Pancreas (tissue), 10 donors: Measurements from ENCODE around the gene ZBTB44. TPM values are rescaled to one million over a fixed set of nuclear protein-coding genes. Genes with fewer than 3 reads are reported as not detected.
A peak's percentile ranks its signal among the peaks of the same experiment; 100 is the strongest.

ENCODE experiments used
- ATAC-seq, 4 donors: fragments of 200-7000 bp; cut with Tn5 transposase; one replicate each; pipeline versions ENCODE4 v1.8.0 to v1.9.1; 2020; ENCODE audit warnings: mild to moderate bottlenecking in 4 of 4, moderate library complexity in 4 of 4
- DNase-seq, 6 donors: peaks; one replicate each; pipeline ENCODE4 v3.0.0-alpha.2; 2020
- FAIRE-seq: peaks from 2 replicates; lab custom pipeline; 2012; peaks lifted over from hg19 to GRCh38; lab: Jason Lieb, UNC
- H3K27ac ChIP-seq, 4 donors: fragments of 200-600 bp; sonication (generic); 1 replicate in 3 of 4; 2 replicates in 1 of 4; pipeline versions ENCODE4 v1.5.0 to v1.8.0; 2020
- H3K27me3 ChIP-seq, 4 donors: fragments of 200-600 bp; one replicate each; pipeline ENCODE4 v1.8.0; 2021
- H3K36me3 ChIP-seq, 3 donors: fragments of 200-600 bp; sonication (generic) in 1 of 3; one replicate each; pipeline versions ENCODE4 v1.5.0 to v1.8.0; 2020 to 2021
- H3K4me1 ChIP-seq, 3 donors: fragments of 200-600 bp; one replicate each; pipeline ENCODE4 v1.8.0; 2021
- H3K4me3 ChIP-seq, 4 donors: fragments of 200-600 bp; sonication (generic) in 2 of 4; one replicate each; pipeline versions ENCODE4 v1.5.0 to v1.8.0; 2020 to 2021
- H3K9me3 ChIP-seq, 4 donors: fragments of 200-600 bp; one replicate each; pipeline ENCODE4 v1.8.0; 2021
- WGBS, 2 donors: extraction: QIAGEN DNeasy Blood & Tissue Kit; methylation state at CpG; one replicate each; pipeline ENCODE4 v1.1.7; 2013; 5-methylcytosine and 5-hydroxymethylcytosine counted together
- intact Hi-C, 3 donors: fragments of 100-400 bp; cut with DNase I; formaldehyde crosslinking; loops; one replicate each; pipeline versions ENCODE4 v1.11.1 to v1.14.2; 2022
- polyA plus RNA-seq, 2 donors: library from polyadenylated mRNA; stranded (reverse); fragments of 200-250 nt; gene quantifications; one replicate each; pipeline ENCODE4 v1.2.3, GENCODE V29; 2013
- total RNA-seq, 6 donors: library from RNA; stranded (reverse); fragmentation: NEBNext Ultra II Directional in 4 of 6; extraction: Animal tissue kit (Norgen Biotek cat#: 25700) in 4 of 6; gene quantifications; one replicate each; pipeline versions ENCODE4 v1.2.1 to v1.2.4, GENCODE V29; 2021 to 2023
- TF ChIP-seq, protein P1 (sequence below), 4 donors: fragments of 200-600 bp; sonication (generic) in 3 of 4; IDR thresholded peaks; one replicate each; pipeline versions ENCODE4 v1.5.0 to v1.8.0; 2021; ENCODE audit warnings: antibody characterized with exemption in 4 of 4
- donor health status: healthy with polysubstance abuse.
- donor health status: DM: no; HTN: no; CAD: no; lungs with moderate emphysema.
- donor health status: DM: no; HTN: no; CAD: no.
- donor health status: control.
- donor health status: control.
- donor health status: Bipolar disorder and iron deficiency.
- donor health status: DM: yes; HTN: yes; CAD: no.
- donor health status: DM: no; HTN: no; CAD: no.
- donor health status: DM: no; HTN: no; CAD: no.
- donor health status: DM: yes; HTN: yes; CAD: no.

The ZBTB44 gene
- total and polyA plus RNA-seq, 8 donors: 6.4 to 31.1 (median 18.1) TPM

DNA sequence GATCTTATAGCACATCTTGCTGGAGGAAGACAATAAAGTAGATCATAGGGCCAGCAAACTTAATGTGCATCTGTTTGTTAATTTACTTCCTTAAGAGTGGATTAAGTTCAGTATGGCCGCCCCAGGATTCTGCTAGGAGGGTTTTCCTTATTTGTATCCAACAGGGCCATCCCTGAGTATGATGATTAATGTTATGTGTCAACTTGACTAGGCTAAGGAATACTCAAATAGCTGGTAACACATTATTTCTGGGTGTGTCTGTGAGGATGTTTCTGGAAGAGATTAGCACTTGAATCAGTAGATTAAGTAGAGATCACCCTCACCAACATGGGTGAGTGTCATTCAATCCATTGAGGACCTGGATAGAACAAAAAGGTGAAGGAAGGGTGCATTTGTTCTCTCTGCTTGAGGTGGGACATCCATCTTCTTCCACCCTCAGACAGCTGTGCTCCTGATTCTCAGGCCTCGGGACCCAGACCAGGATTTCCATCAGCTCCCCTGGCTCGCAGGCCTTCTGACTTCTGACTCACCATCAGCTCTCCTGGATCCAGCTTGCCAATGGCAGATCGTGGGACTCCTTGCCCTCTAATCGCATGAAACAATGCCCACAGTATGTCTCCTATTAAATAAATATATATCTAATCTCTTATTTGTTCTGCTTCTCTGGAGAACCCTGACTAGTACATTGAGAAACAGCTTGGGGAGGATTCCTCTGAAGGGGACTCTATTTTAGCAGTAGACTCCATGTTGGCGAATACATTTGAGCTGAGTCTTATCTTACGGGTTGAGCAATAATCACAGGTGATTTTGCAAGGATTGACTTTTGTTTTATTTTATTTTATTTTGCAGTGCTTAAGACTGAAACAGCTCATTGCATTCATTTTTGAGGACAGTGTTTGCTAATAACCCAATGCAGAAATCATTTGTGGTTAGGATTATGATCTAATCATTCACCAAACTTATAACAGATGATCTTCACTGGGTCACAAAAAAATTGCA, 9.0 kb upstream of the ZBTB44 start:
- TF ChIP-seq, protein P1, sequence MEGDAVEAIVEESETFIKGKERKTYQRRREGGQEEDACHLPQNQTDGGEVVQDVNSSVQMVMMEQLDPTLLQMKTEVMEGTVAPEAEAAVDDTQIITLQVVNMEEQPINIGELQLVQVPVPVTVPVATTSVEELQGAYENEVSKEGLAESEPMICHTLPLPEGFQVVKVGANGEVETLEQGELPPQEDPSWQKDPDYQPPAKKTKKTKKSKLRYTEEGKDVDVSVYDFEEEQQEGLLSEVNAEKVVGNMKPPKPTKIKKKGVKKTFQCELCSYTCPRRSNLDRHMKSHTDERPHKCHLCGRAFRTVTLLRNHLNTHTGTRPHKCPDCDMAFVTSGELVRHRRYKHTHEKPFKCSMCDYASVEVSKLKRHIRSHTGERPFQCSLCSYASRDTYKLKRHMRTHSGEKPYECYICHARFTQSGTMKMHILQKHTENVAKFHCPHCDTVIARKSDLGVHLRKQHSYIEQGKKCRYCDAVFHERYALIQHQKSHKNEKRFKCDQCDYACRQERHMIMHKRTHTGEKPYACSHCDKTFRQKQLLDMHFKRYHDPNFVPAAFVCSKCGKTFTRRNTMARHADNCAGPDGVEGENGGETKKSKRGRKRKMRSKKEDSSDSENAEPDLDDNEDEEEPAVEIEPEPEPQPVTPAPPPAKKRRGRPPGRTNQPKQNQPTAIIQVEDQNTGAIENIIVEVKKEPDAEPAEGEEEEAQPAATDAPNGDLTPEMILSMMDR (IDR thresholded peaks at IDR 0.05): no peak
- Histone ChIP-seq H3K4me3 (no peak overlapping the region), H3K4me1 (no peaks in the 10 kb centered on the region), H3K27me3 (no peaks in the 10 kb centered on the region), H3K27ac (no peak overlapping the region), H3K9me3 (no peaks in the 10 kb centered on the region), H3K36me3 (no peaks in the 10 kb centered on the region)
- 87 to 93% methylated on average over 7 of the region's 7 CpGs for WGBS, 2 donors
- intact Hi-C loops: no loop called here
- FAIRE-seq (no peak), ATAC-seq (no peak), DNase-seq (no peak)

DNA sequence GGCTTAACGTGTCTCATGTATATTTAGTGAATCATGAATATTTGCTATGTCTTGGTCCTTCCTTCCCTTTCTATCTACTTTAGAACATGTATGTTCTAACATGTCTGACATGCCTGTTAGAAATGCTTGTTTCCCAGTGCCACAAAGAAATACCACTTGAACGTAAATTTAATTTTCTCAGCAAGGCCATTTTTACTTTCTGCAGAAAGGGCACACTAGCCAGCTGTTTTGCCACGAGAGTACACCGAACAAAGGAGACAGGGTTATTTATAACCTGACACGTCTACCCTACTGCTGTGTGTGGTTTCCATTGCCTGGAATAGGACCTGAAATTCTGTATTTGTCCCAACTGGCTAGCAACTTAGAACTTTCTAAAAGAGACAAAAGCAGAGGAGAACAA, 7.4 kb upstream of the ZBTB44 start:
- 86 to 89% methylated on average over 5 of the region's 5 CpGs for WGBS, 2 donors
- H3K4me1 ChIP-seq: peaks cover 5 to 12% (median 11%) of the 10 kb centered on the region in 3 donors
- no peaks in the 10 kb centered on the region for H3K27me3 ChIP-seq
- no peak overlapping the region for H3K27ac ChIP-seq
- H3K9me3 ChIP-seq: no peaks in the 10 kb centered on the region
- H3K36me3 ChIP-seq: no peaks in the 10 kb centered on the region
- DNase-seq (no peak), ATAC-seq (no peak), FAIRE-seq (no peak)
- H3K4me3 ChIP-seq: no peak overlapping the region
- TF ChIP-seq, protein P1 (IDR thresholded peaks at IDR 0.05): no peak
- intact Hi-C loops: no loop called here

DNA sequence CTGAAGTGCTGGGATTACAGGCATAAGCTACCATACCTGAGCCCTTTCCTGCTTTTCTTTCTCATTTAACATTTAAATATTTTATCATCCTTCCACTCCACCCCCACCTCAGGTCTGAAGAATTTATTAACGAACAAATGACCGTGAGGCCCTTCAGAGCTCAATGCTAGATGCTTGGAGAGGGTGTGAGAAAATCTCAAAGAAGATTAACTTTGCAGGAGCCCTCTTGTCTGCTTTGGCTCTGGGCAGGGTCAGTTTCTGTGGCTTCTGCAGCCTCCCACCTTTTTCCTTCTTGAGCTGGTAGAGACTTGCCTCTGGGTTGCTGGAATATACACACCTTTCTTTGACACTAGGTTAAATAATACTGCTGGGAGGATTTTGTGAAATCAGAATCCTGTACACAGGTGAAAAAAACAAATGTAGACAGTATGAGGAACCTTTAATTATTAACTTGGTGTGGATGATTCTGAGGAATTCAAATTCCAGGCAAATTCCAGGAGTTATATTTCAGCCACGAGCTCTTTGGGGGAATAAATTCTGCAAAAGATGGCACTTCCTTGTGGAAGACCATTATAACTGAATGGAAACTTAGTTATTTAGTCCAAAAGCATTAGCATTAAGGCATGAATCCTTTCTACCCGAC, 3.4 kb upstream of the ZBTB44 start:
- WGBS, 2 donors: 12 to 17% methylated on average over 4 of the region's 4 CpGs
- intact Hi-C loops: no loop called here
- DNase-seq: no peak

DNA sequence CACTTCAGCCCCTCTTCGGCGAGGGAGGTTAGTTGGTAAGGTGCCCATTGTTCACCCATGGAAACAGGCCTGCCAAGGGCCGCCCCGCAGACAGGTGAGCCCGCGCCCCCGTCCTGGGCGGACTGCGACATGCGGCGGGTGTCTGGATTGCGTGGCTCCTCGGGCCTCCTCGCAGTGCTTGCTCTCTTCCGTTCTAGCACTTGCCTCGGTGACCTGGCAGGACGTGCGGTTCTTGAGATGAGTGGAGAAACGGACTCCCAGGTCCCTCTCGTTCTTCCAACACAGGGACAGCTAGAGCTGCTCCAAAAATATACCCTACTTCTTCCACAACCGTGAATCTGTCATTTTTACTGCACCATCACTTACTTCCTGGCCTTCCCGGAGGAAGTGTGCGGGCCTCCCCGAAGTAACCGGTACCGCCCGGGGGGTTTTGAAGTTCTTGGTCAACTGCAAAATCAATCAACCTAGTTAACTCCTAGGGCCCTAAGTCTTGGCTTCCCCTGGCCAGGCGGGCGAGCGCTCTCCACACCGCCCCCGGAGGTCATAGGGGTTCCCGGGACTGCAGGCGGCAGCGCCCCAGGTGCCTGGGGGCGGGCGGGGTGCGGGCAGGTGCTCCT, 745 bp upstream of the ZBTB44 start:
- Histone ChIP-seq H3K4me3 (peak overlapping the region; percentile 11 to 83 (median 42)), H3K27ac (peak overlapping the region; percentile 82 to 94 (median 92)), H3K27me3 (no peaks in the 10 kb centered on the region), H3K9me3 (no peaks in the 10 kb centered on the region), H3K36me3 (no peaks in the 10 kb centered on the region), H3K4me1 (peaks cover 16 to 24% (median 20%) of the 10 kb centered on the region in 3 donors)
- DNase-seq (peak; percentile 40 to 82 (median 58)), ATAC-seq (peak; percentile 24 to 56 (median 46)), FAIRE-seq (no peak)
- 23 to 33% methylated on average over 38 of the region's 38 CpGs for WGBS, 2 donors
- TF ChIP-seq, protein P1 (IDR thresholded peaks at IDR 0.05): no peak
- intact Hi-C loops: no loop called here

More for the DNA sequence above, 3.4 kb upstream of the ZBTB44 start:
- TF ChIP-seq, protein P1 (IDR thresholded peaks at IDR 0.05): no peak
- Histone ChIP-seq H3K27ac (peak overlapping the region in 3 of 4 donors; percentile 42 to 69 (median 54)), H3K4me1 (peaks cover 7 to 12% (median 12%) of the 10 kb centered on the region in 3 donors), H3K9me3 (no peaks in the 10 kb centered on the region), H3K4me3 (no peak overlapping the region), H3K36me3 (no peaks in the 10 kb centered on the region), H3K27me3 (no peaks in the 10 kb centered on the region)
- ATAC-seq: peak in 1 of 4 donors; percentile 2
- no peak for FAIRE-seq
